IMR-90 (cell line): ENCODE data around the gene HACE1.

ENCODE experiments used
- BHLHE40 ChIP-seq: fragments of 150-350 bp; IDR thresholded peaks from 2 replicates; pipeline ENCODE4 v1.6.1; 2016; ENCODE audit warnings: mild to moderate bottlenecking, low read depth, low read length
- CEBPB ChIP-seq: IDR thresholded peaks from 2 replicates; pipeline ENCODE4 v1.6.1; 2012; ENCODE audit warnings: low read depth, low read length, improper control_type of control experiment
- CHD1 ChIP-seq: IDR thresholded peaks from 2 replicates; pipeline ENCODE4 v1.6.1; 2012; ENCODE audit warnings: low read depth, low read length, improper control_type of control experiment
- FOS ChIP-seq: fragments of 150-350 bp; IDR thresholded peaks from 2 replicates; pipeline ENCODE4 v1.6.1; 2016; ENCODE audit warnings: low read depth, low read length
- MAFK ChIP-seq: IDR thresholded peaks from 2 replicates; pipeline ENCODE4 v1.6.1; 2012; ENCODE audit warnings: low read depth, low read length, improper control_type of control experiment
- MXI1 ChIP-seq: IDR thresholded peaks from 2 replicates; pipeline ENCODE4 v1.6.1; 2012; ENCODE audit warnings: low read depth, mild to moderate bottlenecking, low read length, moderate library complexity, borderline replicate concordance
- POLR2A ChIP-seq: IDR thresholded peaks from 2 replicates; pipeline ENCODE4 v1.6.1; 2012; ENCODE audit warnings: mild to moderate bottlenecking, low read depth, low read length
- RAD21 ChIP-seq: IDR thresholded peaks from 2 replicates; pipeline ENCODE4 v1.6.1; 2012; ENCODE audit warnings: low read length, improper control_type of control experiment
- RFX5 ChIP-seq: IDR thresholded peaks from 2 replicates; pipeline ENCODE4 v1.8.0; 2012; ENCODE audit warnings: low read depth, mild to moderate bottlenecking, low read length, moderate library complexity
- SMC3 ChIP-seq: fragments of 150-350 bp; IDR thresholded peaks from 2 replicates; pipeline ENCODE4 v1.6.1; 2016; ENCODE audit warnings: low read depth, mild to moderate bottlenecking, antibody characterized with exemption, low read length, moderate library complexity
- TF ChIP-seq, protein P1 (sequence below): conservative IDR thresholded peaks from 2 replicates; pipeline ENCODE4 v1.5.1; 2012; ENCODE audit warnings: mild to moderate bottlenecking, low read depth, low read length, improper control_type of control experiment
- TF ChIP-seq, protein P2 (sequence below): fragments of 150-350 bp; IDR thresholded peaks from 2 replicates; pipeline ENCODE4 v1.6.1; 2017; ENCODE audit warnings: mild to moderate bottlenecking, antibody characterized with exemption, low read length, low read depth
- TF ChIP-seq, protein P3 (sequence below): fragments of 150-350 bp; IDR thresholded peaks from 2 replicates; pipeline ENCODE4 v1.6.1; 2016; ENCODE audit warnings: low read depth, mild to moderate bottlenecking, low read length, moderate library complexity, borderline replicate concordance

DNA sequence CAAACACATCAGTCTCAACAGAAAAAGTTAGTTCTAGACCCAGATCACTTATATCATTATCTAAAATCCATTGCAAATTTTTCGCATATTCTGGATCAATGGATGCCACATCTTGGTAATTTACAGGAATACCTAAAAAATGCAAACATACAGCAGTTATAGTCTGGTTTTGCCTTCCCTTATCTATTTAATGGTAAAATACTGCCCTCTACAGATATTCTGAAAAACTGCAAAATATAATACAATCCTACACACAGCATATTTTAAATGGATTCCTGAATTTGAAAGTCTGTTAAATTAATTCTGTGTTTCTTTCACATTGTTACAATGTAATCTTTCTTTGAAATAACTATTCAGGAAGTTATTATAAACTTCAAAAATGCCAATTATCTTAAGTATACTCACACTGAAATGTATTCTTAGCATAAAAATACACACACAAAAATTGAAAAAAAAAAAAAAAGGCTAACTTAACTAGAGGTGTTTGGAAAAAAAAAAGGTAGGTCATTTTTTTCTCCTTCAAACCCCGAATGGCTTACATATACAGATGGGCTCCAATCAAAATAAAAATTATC is 88.4 kb downstream of the HACE1 start:
- peak; percentile 54; the same call in 1 of the 2 replicates for TF ChIP-seq SMC3
- TF ChIP-seq, protein P1, sequence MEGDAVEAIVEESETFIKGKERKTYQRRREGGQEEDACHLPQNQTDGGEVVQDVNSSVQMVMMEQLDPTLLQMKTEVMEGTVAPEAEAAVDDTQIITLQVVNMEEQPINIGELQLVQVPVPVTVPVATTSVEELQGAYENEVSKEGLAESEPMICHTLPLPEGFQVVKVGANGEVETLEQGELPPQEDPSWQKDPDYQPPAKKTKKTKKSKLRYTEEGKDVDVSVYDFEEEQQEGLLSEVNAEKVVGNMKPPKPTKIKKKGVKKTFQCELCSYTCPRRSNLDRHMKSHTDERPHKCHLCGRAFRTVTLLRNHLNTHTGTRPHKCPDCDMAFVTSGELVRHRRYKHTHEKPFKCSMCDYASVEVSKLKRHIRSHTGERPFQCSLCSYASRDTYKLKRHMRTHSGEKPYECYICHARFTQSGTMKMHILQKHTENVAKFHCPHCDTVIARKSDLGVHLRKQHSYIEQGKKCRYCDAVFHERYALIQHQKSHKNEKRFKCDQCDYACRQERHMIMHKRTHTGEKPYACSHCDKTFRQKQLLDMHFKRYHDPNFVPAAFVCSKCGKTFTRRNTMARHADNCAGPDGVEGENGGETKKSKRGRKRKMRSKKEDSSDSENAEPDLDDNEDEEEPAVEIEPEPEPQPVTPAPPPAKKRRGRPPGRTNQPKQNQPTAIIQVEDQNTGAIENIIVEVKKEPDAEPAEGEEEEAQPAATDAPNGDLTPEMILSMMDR, result peak; percentile 70
- no peak for TF ChIP-seq BHLHE40
- no peak for TF ChIP-seq MAFK
- TF ChIP-seq, protein P2, sequence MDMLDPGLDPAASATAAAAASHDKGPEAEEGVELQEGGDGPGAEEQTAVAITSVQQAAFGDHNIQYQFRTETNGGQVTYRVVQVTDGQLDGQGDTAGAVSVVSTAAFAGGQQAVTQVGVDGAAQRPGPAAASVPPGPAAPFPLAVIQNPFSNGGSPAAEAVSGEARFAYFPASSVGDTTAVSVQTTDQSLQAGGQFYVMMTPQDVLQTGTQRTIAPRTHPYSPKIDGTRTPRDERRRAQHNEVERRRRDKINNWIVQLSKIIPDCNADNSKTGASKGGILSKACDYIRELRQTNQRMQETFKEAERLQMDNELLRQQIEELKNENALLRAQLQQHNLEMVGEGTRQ, result no peak
- no peak for TF ChIP-seq POLR2A
- peak; percentile 65 for TF ChIP-seq RAD21
- TF ChIP-seq, protein P3, sequence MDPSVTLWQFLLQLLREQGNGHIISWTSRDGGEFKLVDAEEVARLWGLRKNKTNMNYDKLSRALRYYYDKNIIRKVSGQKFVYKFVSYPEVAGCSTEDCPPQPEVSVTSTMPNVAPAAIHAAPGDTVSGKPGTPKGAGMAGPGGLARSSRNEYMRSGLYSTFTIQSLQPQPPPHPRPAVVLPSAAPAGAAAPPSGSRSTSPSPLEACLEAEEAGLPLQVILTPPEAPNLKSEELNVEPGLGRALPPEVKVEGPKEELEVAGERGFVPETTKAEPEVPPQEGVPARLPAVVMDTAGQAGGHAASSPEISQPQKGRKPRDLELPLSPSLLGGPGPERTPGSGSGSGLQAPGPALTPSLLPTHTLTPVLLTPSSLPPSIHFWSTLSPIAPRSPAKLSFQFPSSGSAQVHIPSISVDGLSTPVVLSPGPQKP, result no peak
- no peak for TF ChIP-seq RFX5
- TF ChIP-seq MXI1, result no peak
- no peak for TF ChIP-seq CEBPB
- TF ChIP-seq FOS, result no peak
- TF ChIP-seq CHD1, result no peak
